K562 (cell line): ENCODE measurements around the gene ITPK1. TPM values are rescaled to one million over a fixed set of nuclear protein-coding genes. Genes with fewer than 3 reads are reported as not detected.

Source experiments
- ATAC-seq: fragments of 200-7000 bp; cut with Tn5 transposase; 3 replicates; pipeline ENCODE4 v1.9.1; 2020; ENCODE audit warnings: moderate library complexity
- BruUV-seq: library from RNA; stranded (reverse); fragments of 400-500 nt; replicated peaks from 2 replicates; lab custom pipeline; 2021; lab: Mats Ljungman, UMichigan
- CTCF ChIA-PET: fragments of 300-600 bp; formaldehyde crosslinking; extraction: SDS; loops from one replicate; lab custom pipeline; 2021; ENCODE audit warnings: low intra/inter-chr PET ratio; lab: Yijun Ruan, JAX
- POLR2A ChIA-PET: fragments of 300-600, 350-650 bp; sonication (Branson Sonifier 250); formaldehyde crosslinking; extraction: SDS; loops from one replicate; lab custom pipeline; 2021; ENCODE audit warnings: antibody characterized with exemption, inconsistent platforms; lab: Yijun Ruan, JAX
- DNase-seq, 4 experiments: peaks; one replicate each; pipeline versions ENCODE4 v3.0.0 to v3.0.0-alpha.2; 2011 to 2018; ENCODE audit warnings: low spot score in 3 of 4, mixed read lengths in 3 of 4; ENCODE audit errors: extremely low read depth in 1 of 4
- FAIRE-seq: peaks from 2 replicates; lab custom pipeline; 2011; peaks lifted over from hg19 to GRCh38; lab: Jason Lieb, UNC
- H2AFZ ChIP-seq: 2 replicates; pipeline ENCODE4 v1.6.0; 2011; ENCODE audit warnings: low read depth, low read length, control low read depth, inconsistent platforms
- H3K27ac ChIP-seq: fragments of 200-600 bp; 3 replicates; pipeline ENCODE4 v1.8.0; 2011; ENCODE audit warnings: low read depth, mild to moderate bottlenecking, control low read depth, inconsistent platforms, low read length, moderate library complexity, mixed read lengths; ENCODE audit errors: extremely low read depth
- H3K27me3 ChIP-seq, 2 experiments: fragments of 300-600 bp in 1 of 2; 2 replicates in 1 of 2; 3 replicates in 1 of 2; pipeline versions ENCODE4 v1.6.0 to v1.8.0; 2011; ENCODE audit warnings: inconsistent platforms in 2 of 2, low read length in 2 of 2, mild to moderate bottlenecking in 1 of 2, mixed read lengths in 1 of 2, moderate library complexity in 1 of 2; ENCODE audit not compliant: control insufficient read depth in 2 of 2, insufficient read depth in 2 of 2
- H3K36me3 ChIP-seq: fragments of 300-600 bp; 3 replicates; pipeline ENCODE4 v1.8.0; 2011; ENCODE audit warnings: mild to moderate bottlenecking, low read length, inconsistent platforms; ENCODE audit not compliant: control insufficient read depth, insufficient read depth
- H3K4me1 ChIP-seq, 2 experiments: fragments of 200-600 bp in 1 of 2; replicated peaks in 1 of 2; 2 replicates in 1 of 2; 3 replicates in 1 of 2; pipeline versions ENCODE4 v1.5.1 to v1.8.0; 2011; ENCODE audit warnings: inconsistent platforms in 2 of 2, low read length in 2 of 2, mild to moderate bottlenecking in 1 of 2, mixed read lengths in 1 of 2, moderate library complexity in 1 of 2; ENCODE audit not compliant: control insufficient read depth in 2 of 2, insufficient read depth in 2 of 2
- H3K4me2 ChIP-seq: 2 replicates; pipeline ENCODE4 v1.6.1; 2011; ENCODE audit warnings: low read length, control low read depth, inconsistent platforms, mixed read lengths; ENCODE audit not compliant: insufficient read depth
- H3K4me3 ChIP-seq: fragments of 200-600 bp; sonication (generic), shearing (Covaris generic); 2 replicates; pipeline ENCODE4 v1.5.1; 2016; ENCODE audit warnings: control low read depth, inconsistent platforms
- H3K79me2 ChIP-seq: fragments of 200-600 bp; 3 replicates; pipeline ENCODE4 v1.8.0; 2011; ENCODE audit warnings: low read length, inconsistent platforms; ENCODE audit not compliant: control insufficient read depth, insufficient read depth
- H3K9ac ChIP-seq, 2 experiments: 2 replicates each; pipeline versions ENCODE4 v1.6.0 to v1.6.1; 2011; ENCODE audit warnings: low read depth in 2 of 2, low read length in 2 of 2, control low read depth in 1 of 2, inconsistent platforms in 1 of 2, mild to moderate bottlenecking in 1 of 2, mixed read lengths in 1 of 2; ENCODE audit not compliant: insufficient read depth in 1 of 2
- H3K9me1 ChIP-seq: one replicate; pipeline ENCODE4 v1.6.0; 2011; ENCODE audit warnings: inconsistent platforms, mild to moderate bottlenecking, low read length, moderate library complexity; ENCODE audit not compliant: control insufficient read depth, insufficient read depth
- H3K9me3 ChIP-seq: replicated peaks from 2 replicates; pipeline ENCODE4 v1.5.1; 2011; ENCODE audit warnings: low read depth, low read length, inconsistent platforms; ENCODE audit not compliant: control insufficient read depth, insufficient read depth
- H4K20me1 ChIP-seq: replicated peaks from 2 replicates; pipeline ENCODE4 v1.6.1; 2011; ENCODE audit warnings: low read length, inconsistent platforms, mixed read lengths; ENCODE audit not compliant: control insufficient read depth, insufficient read depth
- ARHGAP35 ChIP-seq: fragments of 450-650 bp; IDR thresholded peaks from 2 replicates; pipeline ENCODE4 v1.6.1; 2018; ENCODE audit not compliant: partially characterized antibody
- BRF1 ChIP-seq: IDR thresholded peaks from 3 replicates; pipeline ENCODE4 v1.6.1; 2011; ENCODE audit warnings: borderline replicate concordance, mild to moderate bottlenecking; ENCODE audit not compliant: insufficient read length; ENCODE audit errors: extremely low read depth
- FOXM1 ChIP-seq, 2 experiments: fragments of 450-650 bp in 1 of 2; sonication (generic) in 1 of 2; formaldehyde crosslinking in 1 of 2; IDR thresholded peaks; 2 replicates each; pipeline versions ENCODE4 v1.6.1 to v1.9.0; 2017 to 2022; ENCODE audit warnings: low read depth in 2 of 2, mild to moderate bottlenecking in 2 of 2, missing genetic modification reagents in 1 of 2, moderate library complexity in 1 of 2
- HMGXB4 ChIP-seq: sonication (generic); formaldehyde crosslinking; IDR thresholded peaks from 2 replicates; pipeline ENCODE4 v1.8.1; 2023; ENCODE audit warnings: mild to moderate bottlenecking, missing genetic modification reagents
- HNRNPK ChIP-seq: fragments of 200-400 bp; formaldehyde crosslinking; IDR thresholded peaks from one replicate; pipeline ENCODE4 v1.6.1; 2018; ENCODE audit warnings: mild to moderate bottlenecking, low read depth, low read length; ENCODE audit not compliant: poor library complexity, severe bottlenecking
- JUNB ChIP-seq: fragments of 450-650 bp; formaldehyde crosslinking; conservative IDR thresholded peaks from 2 replicates; pipeline ENCODE4 v1.4.0; 2020; ENCODE audit warnings: mild to moderate bottlenecking
- PCBP1 ChIP-seq: fragments of 200-400 bp; formaldehyde crosslinking; IDR thresholded peaks from 2 replicates; pipeline ENCODE4 v1.6.1; 2018; ENCODE audit warnings: mild to moderate bottlenecking, low read depth, low read length; ENCODE audit not compliant: poor library complexity, severe bottlenecking
- POLR2AphosphoS2 ChIP-seq: IDR thresholded peaks from 2 replicates; pipeline ENCODE4 v1.6.1; 2012; ENCODE audit warnings: low read length, improper control_type of control experiment
- RBM14 ChIP-seq: fragments of 200-400 bp; formaldehyde crosslinking; IDR thresholded peaks from 2 replicates; pipeline ENCODE4 v1.6.1; 2018; ENCODE audit warnings: low read depth, mild to moderate bottlenecking, low read length, moderate library complexity, borderline replicate concordance; ENCODE audit not compliant: insufficient read depth
- ZNF354B ChIP-seq: fragments of 250-450 bp; sonication (Bioruptor Pico); IDR thresholded peaks from 2 replicates; pipeline ENCODE4 v1.4.0; 2020
- WGBS: fragments of 100-300 bp; shearing (Covaris generic); methylation state at CpG from one replicate; pipeline ENCODE4 v1.1.6; 2016; ENCODE audit warnings: low coverage, mixed read lengths; ENCODE audit not compliant: insufficient coverage; ENCODE audit errors: missing lambda C conversion rate; 5-methylcytosine and 5-hydroxymethylcytosine counted together
- in situ Hi-C: fragments of 300-500 bp; cut with MboI; formaldehyde crosslinking; loops from 4 replicates; pipeline ENCODE4 v1.15.0; 2018; ENCODE audit warnings: inconsistent platforms, mixed read lengths
- intact Hi-C: fragments of 100-400 bp; cut with micrococcal nuclease; formaldehyde crosslinking; loops from 2 replicates; pipeline ENCODE4 v1.14.2; 2022
- polyA plus RNA-seq, 8 experiments: library from polyadenylated mRNA; depleted of rRNA in 4 of 8; stranded (reverse) in 5 of 8; unstranded in 3 of 8; fragments of >200 nt; fragmentation: Nextera tagmentation in 2 of 8; fragmentation: Illumina TruSeq in 1 of 8; extraction: Ambion mirVana in 2 of 8; extraction: Trizol in 1 of 8; gene quantifications; 2 replicates each; pipeline versions ENCODE4 v1.2.1 to v1.2.3, GENCODE V29; 2011 to 2014; ENCODE audit warnings: inconsistent platforms in 1 of 8, missing spikeins in 1 of 8
- total RNA-seq, 7 experiments: library from RNA; depleted of rRNA in 6 of 7; stranded (reverse); fragments of >200 nt in 6 of 7; fragmentation: Illumina TruSeq in 2 of 7; extraction: Trizol in 2 of 7; gene quantifications; 2 replicates each; pipeline versions ENCODE4 v1.2.1 to v1.2.3, GENCODE V29; 2011 to 2021; ENCODE audit warnings: low replicate concordance in 1 of 7
- TF ChIP-seq, protein P1 (sequence below): fragments of 450-650 bp; formaldehyde crosslinking; IDR thresholded peaks from 2 replicates; pipeline ENCODE4 v1.4.0; 2022; ENCODE audit warnings: missing genetic modification characterization

Gene ITPK1
- total and polyA plus RNA-seq, 9 of the 15 experiments (the other 6 are each of a cell fraction or from before 2014, with no cell fraction given) = 1.2 to 39.2 (median 23.0) TPM

GRCh38 chr14:92926931-92927330 lies 188.8 kb downstream of the ITPK1 start:
- ChIA-PET POLR2A (no interaction called here), CTCF (no interaction called here)
- no peaks in the 10 kb centered on the region for H3K79me2 ChIP-seq
- no TSS peak for BruUV-seq
- intact Hi-C loops = no loop called here
- ATAC-seq (no peak), DNase-seq (no peak), FAIRE-seq (no peak)
- no peak overlapping the region for H3K4me2 ChIP-seq
- no peak overlapping the region for H3K27ac ChIP-seq
- no peak overlapping the region for H2AFZ ChIP-seq
- peaks cover 0 to 7% of the 10 kb centered on the region in 2 experiments; a peak in 1 of 5 replicates for H3K4me1 ChIP-seq
- 0% methylated on average over 3 of the region's 3 CpGs for WGBS
- peaks cover 0 to 6% of the 10 kb centered on the region in 2 experiments; a peak in 1 of 5 replicates for H3K27me3 ChIP-seq
- no peaks in the 10 kb centered on the region for H3K36me3 ChIP-seq
- in situ Hi-C loops = no loop called here
- H4K20me1 ChIP-seq = no peaks in the 10 kb centered on the region; the same call in 1 of the 2 replicates
- H3K4me3 ChIP-seq = no peak overlapping the region
- no peaks in the 10 kb centered on the region for H3K9me1 ChIP-seq
- no peak overlapping the region for H3K9ac ChIP-seq
- TF ChIP-seq PCBP1 = no peak
- TF ChIP-seq POLR2AphosphoS2 = no peak
- no peak for TF ChIP-seq HMGXB4 (CRISPR knock-in tag)
- TF ChIP-seq ZNF354B (CRISPR knock-in tag) = no peak
- TF ChIP-seq RBM14 = no peak
- no peak for TF ChIP-seq HNRNPK
- TF ChIP-seq, protein P1, sequence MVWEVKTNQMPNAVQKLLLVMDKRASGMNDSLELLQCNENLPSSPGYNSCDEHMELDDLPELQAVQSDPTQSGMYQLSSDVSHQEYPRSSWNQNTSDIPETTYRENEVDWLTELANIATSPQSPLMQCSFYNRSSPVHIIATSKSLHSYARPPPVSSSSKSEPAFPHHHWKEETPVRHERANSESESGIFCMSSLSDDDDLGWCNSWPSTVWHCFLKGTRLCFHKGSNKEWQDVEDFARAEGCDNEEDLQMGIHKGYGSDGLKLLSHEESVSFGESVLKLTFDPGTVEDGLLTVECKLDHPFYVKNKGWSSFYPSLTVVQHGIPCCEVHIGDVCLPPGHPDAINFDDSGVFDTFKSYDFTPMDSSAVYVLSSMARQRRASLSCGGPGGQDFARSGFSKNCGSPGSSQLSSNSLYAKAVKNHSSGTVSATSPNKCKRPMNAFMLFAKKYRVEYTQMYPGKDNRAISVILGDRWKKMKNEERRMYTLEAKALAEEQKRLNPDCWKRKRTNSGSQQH = no peak
- TF ChIP-seq JUNB (CRISPR knock-in tag) = no peak
- no peak for TF ChIP-seq ARHGAP35
- TF ChIP-seq FOXM1 (IDR thresholded peaks at IDR 0.05; ENCODE audit: low read depth) = no peak
- no peak for TF ChIP-seq FOXM1 (CRISPR knock-in tag; IDR thresholded peaks at IDR 0.05; ENCODE audit: low read depth)
- no peak for TF ChIP-seq BRF1
- no peaks in the 10 kb centered on the region for H3K9me3 ChIP-seq
